ENCODE data around the gene DEFB112. TPM values are rescaled to one million over a fixed set of nuclear protein-coding genes. Genes with fewer than 3 reads are reported as not detected.

Gene DEFB112
- total RNA-seq, 4 donors from 2014 or later = not detected

- intact Hi-C loops (cut with DNase I; ENCODE audit: low total_unique reads) = no loop called here
- TF ChIP-seq POLR2A (IDR thresholded peaks at IDR 0.05) = no peak
- TF ChIP-seq CTCF (IDR thresholded peaks at IDR 0.05) = no peak
- no peak for DNase-seq (ENCODE audit: low spot score in 2 of 2)
- 87 to 93% methylated on average over 1 of the region's 1 CpG for WGBS, 2 donors
- no peak overlapping the region for H3K4me3 ChIP-seq (ENCODE audit: low read depth, poor library complexity, severe bottlenecking)
Observed at GRCh38 chr6:50071921-50072320, 22.2 kb upstream of the DEFB112 start.

GRCh38 chr6:50070101-50070500 lies 20.4 kb upstream of the DEFB112 start:
- intact Hi-C loops (cut with DNase I; ENCODE audit: low total_unique reads) = no loop called here
- H3K4me3 ChIP-seq (ENCODE audit: low read depth, poor library complexity, severe bottlenecking) = no peak overlapping the region
- WGBS, 2 donors = 86 to 88% methylated on average over 2 of the region's 2 CpGs
- no peak for DNase-seq (ENCODE audit: low spot score in 2 of 2)
- no peak for TF ChIP-seq POLR2A (IDR thresholded peaks at IDR 0.05)
- no peak for TF ChIP-seq CTCF (IDR thresholded peaks at IDR 0.05)

- WGBS, 2 donors = 9 to 14% methylated on average over 2 of the region's 2 CpGs
- TF ChIP-seq POLR2A (IDR thresholded peaks at IDR 0.05) (no peak), CTCF (IDR thresholded peaks at IDR 0.05) (no peak)
- DNase-seq (ENCODE audit: low spot score in 2 of 2) = no peak
- no peak overlapping the region for H3K4me3 ChIP-seq (ENCODE audit: low read depth, poor library complexity, severe bottlenecking)
- intact Hi-C loops (cut with DNase I; ENCODE audit: low total_unique reads) = no loop called here
Observed at GRCh38 chr6:50062051-50062450, 12.3 kb upstream of the DEFB112 start.

- intact Hi-C loops (cut with DNase I; ENCODE audit: low total_unique reads) = no loop called here
- DNase-seq (ENCODE audit: low spot score in 2 of 2) = no peak
- TF ChIP-seq CTCF (IDR thresholded peaks at IDR 0.05) (no peak), POLR2A (IDR thresholded peaks at IDR 0.05) (no peak)
- H3K4me3 ChIP-seq (ENCODE audit: low read depth, poor library complexity, severe bottlenecking) = no peak overlapping the region
- 76 to 83% methylated on average over 1 of the region's 1 CpG for WGBS, 2 donors
Observed at GRCh38 chr6:50056242-50056641, 6.5 kb upstream of the DEFB112 start.

GRCh38 chr6:50047026-50047425 lies 2.7 kb downstream of the DEFB112 start:
- DNase-seq (ENCODE audit: low spot score in 2 of 2) = no peak
- TF ChIP-seq POLR2A (IDR thresholded peaks at IDR 0.05) (no peak), CTCF (IDR thresholded peaks at IDR 0.05) (no peak)
- intact Hi-C loops (cut with DNase I; ENCODE audit: low total_unique reads) = no loop called here
- 70 to 79% methylated on average over 3 of the region's 3 CpGs for WGBS, 2 donors
- no peak overlapping the region for H3K4me3 ChIP-seq (ENCODE audit: low read depth, poor library complexity, severe bottlenecking)

- WGBS, 2 donors = 49 to 65% methylated on average over 18 of the region's 18 CpGs
- TF ChIP-seq POLR2A (IDR thresholded peaks at IDR 0.05) (no peak), CTCF (IDR thresholded peaks at IDR 0.05) (no peak)
- no peak overlapping the region for H3K4me3 ChIP-seq (ENCODE audit: low read depth, poor library complexity, severe bottlenecking)
- intact Hi-C loops (cut with DNase I; ENCODE audit: low total_unique reads) = no loop called here
- no peak for DNase-seq (ENCODE audit: low spot score in 2 of 2)
Observed at GRCh38 chr6:50030777-50031562, 18.8 kb downstream of the DEFB112 start.
